GM21717 (cell line): ENCODE results near the gene MAGEA9B.
"Not testable (repeated sequence)": the region's sequence is repeated elsewhere in the genome, so short reads cannot be mapped to it uniquely, and the experiment has no call there.

Experiments used
- ATAC-seq: cut with Tn5 transposase; IDR thresholded peaks from one replicate; pipeline ENCODE4 v1.9.1; 2021; ENCODE audit warnings: mild to moderate bottlenecking, moderate library complexity; ENCODE audit not compliant: unreplicated experiment

MAGEA9B gene

DNA sequence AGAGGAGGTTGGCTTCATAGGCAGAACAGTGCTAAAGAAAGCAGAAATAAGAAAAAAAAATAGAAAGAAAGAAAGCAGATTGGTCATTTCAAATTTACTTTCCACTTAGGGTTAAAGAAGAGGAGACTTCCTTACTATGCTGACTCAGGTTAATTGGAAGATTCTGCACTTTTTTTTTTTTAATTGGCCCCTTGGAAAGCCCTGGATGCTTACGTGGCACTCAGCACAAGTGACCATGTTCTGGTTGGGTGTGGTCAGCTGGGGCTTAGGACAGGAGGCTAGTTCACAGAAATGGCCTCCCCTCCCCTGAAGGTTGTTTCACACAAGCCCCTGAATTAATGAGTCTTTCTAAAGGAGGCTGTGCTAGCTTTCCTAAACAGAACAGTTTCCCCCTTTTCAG lies 14.5 kb downstream of the MAGEA9B start:
- no peak for ATAC-seq

DNA sequence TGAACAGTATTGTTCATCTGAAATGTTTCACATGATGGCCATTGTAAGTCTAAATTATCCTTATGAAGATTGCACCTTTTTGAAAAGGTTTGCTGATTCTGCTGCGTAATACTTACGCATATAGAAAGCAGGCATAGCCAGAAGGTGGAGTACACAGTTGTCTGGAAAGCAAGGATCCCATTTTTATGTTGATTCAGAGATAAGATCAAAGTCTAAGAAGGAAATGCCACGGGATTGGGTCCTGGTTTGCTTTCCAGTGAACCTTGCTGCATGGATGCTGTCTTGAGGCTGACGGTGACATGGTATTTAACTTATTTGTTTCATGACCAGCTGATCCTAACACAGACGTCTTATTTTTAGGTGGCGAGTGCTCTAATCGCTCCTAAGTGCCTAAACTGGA lies 15.5 kb downstream of the MAGEA9B start:
- ATAC-seq = no peak

DNA sequence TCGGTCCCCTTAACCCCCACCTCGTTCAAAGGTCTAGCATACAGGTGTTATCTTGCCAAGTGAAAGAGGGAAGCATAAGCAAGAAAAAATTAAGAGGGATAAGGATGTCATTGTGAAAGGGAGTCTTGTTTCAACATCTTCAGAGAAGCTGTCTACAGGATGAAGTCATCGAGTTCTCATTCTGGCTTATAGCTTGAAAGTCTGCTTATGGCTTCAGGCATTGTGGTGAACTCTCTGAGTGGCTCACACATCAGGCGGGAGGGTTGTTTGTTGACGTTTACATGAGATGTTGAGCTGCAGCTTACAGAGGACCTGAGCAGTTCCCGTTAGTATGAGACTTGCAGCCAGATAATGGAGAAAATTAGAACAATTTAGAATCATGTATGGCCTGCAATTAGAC lies 16.6 kb downstream of the MAGEA9B start:
- ATAC-seq = no peak

DNA sequence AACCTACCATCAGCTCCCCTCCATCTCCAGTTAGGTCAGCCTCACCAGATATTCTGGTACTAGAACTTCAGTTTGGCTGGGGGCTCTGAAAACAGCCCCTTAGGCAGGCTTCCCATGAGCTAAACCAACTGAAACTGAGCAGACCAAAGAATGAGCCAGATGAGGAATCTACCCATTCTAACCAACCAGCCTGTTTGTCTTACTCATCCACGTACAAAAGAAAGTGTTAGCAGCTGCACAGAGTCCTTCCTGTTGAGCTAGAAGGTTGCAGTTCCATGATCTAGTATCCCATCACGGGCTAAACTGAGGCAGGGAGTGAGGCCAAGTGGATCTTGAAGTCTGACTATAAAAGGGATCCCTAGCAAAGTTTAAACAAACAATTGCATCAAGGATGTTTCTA lies 17.5 kb downstream of the MAGEA9B start:
- ATAC-seq = no peak

DNA sequence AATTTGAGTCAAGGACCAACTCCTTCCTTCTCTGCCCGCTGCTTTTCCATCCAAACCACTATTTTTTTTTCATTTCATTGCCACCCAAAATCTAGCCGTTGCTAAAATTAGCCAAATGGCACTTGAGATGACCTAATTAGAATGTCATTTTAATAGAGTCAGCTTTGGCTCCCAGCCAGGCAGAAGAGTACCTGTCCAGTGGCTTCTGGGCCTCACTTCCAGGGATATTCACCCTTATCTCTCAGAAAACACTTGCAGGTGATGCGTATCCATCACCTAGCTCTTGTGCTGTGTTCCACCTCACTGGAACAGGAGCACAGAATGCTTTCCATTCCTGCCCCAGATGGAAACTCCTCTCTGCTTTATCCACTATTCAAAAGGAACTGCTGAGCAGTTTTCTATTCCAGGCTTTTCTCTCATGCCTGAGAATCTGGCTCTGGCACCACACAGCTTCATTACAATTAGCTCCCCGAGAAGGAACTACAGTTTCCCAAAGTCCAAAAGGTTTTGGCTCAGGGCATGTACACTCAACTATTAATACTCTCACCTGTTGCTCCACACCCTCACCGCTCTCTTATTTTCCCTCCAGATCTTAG lies 18.5 kb downstream of the MAGEA9B start:
- ATAC-seq = no peak

DNA sequence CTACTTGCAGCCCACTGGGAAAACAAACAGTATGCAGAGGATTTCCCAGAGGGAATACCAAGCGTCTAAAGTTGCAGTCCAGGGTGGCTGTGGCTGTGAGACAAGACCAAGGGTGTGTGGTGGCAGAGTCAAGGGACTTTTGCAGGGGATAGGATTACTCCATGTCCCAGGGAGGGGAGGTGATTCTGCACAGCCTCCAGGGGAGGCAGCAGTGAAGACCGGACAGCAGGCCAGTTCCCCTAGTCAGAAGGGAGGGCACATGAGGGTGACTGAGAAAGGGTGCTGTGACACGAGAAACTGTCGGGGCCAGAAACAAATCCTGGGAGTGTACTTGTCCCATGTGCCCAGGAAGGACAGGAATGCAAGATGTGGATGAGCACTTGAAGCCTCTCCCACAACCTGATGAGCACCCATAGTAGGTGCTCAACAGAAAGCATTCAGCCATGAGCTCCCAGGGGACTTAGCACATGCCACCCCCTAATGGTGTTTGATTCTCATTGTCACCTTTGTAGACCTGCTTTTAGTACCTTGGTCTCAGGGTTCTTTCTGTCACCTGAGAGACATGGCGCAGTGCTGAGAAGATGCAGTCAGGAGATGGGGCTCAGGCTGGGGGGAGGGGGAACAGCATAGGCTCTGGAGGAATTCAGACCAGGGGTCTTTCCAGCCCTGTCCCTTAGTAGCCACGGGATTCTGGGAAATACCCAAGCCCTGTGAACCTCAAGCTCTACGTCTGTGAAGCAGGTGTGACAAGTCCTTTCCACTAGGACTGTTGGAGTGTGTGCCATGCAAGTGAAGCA lies 19.4 kb downstream of the MAGEA9B start:
- ATAC-seq = no peak

DNA sequence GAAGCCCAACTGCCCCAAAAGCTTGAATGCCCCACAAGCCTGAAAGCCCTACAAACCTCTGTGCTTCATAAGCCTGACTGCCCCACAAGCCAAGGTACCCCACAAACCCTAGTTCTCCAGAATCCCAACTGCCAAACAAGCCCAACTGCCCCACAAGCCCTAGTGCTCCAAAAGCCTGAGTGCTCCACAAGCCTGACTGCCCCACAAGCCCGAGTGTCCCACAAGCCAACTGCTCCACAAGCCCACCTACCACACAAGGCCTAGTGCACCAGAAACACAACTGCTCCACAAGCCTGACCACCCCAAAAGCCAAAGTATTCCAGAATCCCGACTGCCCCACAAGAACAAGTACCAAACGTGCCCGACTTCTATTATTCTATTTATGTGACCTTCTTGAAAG lies 23.9 kb downstream of the MAGEA9B start:
- ATAC-seq = no peak

DNA sequence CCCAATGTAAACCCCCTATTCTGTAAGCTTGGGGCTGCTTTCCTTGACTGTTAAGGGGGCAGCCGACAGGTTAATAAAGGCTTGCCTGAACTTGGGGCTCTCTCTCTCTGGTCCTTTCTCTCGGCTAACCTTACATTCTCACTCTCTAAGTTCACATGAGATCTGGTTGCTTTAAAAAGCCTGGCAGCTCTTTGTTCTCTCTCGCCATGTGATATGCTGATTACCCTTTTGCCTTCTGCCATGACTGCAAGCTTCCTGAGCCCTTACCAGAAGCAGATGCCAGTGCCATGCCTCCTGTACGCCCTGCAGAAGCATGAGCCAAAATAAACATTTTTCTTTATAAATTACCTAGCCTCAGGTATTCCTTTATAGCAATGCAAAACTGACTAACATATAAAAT lies 32.0 kb downstream of the MAGEA9B start:
- ATAC-seq = not testable (repeated sequence)

DNA sequence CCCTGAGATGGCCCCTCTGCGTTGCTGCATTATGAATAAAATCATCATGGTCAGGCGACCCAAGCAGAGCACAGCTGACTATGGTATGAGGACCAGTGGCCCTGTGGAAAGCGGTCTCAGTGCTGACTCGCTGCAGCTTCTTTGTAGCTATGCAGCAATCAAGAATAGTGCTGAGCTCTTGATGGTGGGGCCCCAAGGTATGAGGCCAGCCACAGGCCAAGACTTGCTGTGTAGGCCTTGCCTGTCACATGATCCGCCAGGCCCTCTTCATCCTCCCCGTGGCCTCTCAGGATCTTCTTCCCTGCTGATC lies 35.4 kb downstream of the MAGEA9B start:
- ATAC-seq = not testable (repeated sequence)

DNA sequence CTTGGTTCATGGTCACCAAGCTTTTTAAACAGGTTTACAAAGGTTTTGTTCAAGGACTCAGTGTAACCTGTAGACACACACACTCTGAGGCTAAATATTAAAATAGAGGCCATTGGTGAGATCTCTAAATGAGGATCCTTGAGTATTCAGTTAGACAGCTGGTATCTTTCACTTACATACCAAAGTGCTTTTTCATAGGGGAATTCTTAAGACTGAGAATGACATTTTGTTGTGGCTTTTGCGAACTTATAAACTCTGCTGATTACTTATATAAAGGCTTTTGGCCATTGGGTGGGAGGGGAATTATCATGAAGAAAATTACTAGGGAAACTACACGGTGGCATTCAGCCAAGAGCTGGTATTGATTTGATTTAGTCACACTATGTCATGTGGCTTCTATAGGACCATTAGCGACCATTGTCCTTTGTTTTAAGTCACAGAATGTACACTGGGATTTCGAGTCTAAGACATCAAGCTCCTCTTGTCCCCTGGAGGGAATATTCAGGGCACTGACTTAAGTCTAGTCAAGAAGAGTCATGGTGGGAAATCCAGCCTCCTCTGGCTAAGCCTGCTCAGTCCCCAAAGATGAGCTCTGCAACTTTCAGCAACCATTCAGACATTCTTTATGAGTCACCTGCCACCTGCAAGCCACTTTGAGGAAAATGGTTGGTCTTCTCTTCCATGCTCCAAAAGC lies 35.9 kb downstream of the MAGEA9B start:
- not testable (repeated sequence) for ATAC-seq

DNA sequence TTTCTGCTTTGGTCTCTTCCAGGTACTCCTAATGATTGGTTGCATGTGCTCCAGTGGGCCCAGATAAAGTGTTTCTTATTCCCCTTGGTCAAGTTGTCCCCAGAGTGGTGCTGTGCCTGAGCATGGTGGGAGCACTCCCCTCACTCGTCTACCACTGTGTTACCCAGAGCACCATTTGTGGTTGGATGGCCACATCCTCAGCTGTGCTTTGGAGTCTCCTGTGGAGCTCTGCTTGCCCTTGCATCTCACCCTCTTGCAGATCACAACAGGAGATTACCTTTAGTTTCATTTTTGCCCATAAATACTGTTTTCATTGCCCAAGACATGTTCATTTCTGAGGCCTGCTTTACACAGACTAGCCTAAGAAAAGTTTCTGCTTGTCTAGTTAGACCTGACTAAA lies 36.8 kb downstream of the MAGEA9B start:
- not testable (repeated sequence) for ATAC-seq

DNA sequence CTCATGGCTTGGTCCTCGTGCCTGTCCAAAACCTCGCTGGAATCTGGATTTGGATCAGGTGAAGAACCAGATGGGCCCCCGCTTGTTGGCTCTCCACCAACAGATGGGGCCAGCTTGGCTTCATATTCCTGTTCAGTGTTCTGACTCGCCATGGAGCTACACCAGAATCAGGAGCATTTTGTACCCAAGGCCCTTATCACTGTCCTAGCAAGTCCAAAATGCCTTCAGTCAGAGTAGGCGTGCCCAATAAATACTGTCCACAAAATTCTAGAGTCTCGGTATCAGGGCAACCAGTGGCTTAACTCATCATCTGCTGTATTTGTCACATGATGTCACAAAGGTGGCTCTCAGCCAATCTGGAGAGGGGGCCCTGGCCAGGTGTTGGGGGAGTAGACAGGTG lies 37.6 kb downstream of the MAGEA9B start, which contains the start of gene HSFX3:
HSFX3 (minus strand) TSS at position 224 of the 400 bp plus-strand sequence; CDS start at position 152, 72 bp downstream.
- ATAC-seq = not testable (repeated sequence)

DNA sequence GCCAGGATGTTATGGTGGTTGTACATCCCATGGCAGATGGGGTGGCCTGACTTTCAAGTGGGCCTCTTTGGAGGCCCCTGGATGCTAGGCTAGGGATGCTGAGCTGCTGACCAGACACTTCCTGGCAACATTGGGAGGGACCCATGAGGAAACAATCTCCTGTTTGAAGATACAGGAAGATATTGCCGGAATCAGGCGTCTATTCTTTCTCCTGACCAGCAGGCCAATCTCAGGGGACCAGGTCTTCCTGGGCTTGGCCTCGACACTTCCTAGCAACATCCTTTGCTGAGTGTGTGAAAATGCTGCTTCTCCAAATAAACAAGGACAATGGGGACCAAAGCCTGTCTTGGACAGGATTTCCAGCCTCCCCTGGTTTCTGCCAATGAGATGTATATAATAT lies 39.5 kb downstream of the MAGEA9B start:
- ATAC-seq = not testable (repeated sequence)

DNA sequence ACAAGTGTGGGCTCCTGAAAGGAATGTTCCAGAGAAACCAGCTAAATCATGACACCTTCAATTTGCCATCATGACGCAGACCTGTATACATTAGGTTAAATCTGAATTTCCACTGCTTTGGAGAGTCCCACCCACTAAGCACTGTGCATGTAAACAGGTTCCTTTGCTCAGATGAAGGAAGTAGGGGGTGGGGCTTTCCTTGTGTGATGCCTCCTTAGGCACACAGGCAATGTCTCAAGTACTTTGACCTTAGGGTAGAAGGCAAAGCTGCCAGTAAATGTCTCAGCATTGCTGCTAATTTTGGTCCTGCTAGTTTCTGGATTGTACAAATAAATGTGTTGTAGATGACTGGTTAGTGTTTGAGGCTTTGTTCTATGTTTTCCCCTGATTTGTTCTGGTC lies 40.3 kb downstream of the MAGEA9B start:
- not testable (repeated sequence) for ATAC-seq

DNA sequence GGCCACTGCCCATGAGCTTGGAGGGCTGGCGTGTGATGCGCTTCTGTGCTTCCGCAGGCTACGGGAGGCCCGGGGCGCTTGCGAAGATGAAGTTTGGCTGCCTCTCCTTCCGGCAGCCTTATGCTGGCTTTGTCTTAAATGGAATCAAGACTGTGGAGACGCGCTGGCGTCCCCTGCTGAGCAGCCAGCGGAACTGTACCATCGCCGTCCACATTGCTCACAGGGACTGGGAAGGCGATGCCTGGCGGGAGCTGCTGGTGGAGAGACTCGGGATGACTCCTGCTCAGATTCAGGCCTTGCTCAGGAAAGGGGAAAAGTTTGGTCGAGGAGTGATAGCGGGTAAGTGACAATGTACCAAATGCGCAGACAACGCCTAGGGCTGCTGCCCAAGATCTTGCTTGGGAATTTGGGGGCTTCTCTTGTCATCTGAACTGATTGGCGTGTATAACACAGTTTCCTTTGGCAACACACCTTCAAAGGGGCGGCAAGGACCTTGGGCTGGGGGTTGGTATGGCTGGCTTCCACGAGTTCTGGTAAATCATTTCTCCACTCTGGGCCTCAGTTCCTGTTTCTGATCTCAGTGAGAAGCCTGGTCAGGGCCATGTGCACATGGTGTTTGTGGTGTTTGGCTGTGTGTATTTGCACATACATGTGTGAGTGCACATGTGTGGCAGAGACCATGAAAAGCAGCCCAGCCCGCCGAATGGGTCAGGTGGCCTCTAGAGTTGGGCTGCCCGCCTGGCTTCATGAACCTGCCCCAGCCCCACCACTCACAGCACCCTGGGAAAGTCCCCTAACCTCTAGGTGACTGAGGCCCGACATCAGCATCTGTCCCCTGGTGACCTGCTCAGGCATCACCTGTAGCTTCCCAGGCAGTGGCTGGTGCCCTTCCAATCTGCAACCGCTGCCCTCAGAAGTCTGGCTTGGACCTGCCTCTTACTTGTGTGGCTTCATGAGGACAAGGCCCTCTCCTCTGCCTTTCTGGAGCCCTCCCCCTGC lies 41.4 kb downstream of the MAGEA9B start:
- ATAC-seq = not testable (repeated sequence)

DNA sequence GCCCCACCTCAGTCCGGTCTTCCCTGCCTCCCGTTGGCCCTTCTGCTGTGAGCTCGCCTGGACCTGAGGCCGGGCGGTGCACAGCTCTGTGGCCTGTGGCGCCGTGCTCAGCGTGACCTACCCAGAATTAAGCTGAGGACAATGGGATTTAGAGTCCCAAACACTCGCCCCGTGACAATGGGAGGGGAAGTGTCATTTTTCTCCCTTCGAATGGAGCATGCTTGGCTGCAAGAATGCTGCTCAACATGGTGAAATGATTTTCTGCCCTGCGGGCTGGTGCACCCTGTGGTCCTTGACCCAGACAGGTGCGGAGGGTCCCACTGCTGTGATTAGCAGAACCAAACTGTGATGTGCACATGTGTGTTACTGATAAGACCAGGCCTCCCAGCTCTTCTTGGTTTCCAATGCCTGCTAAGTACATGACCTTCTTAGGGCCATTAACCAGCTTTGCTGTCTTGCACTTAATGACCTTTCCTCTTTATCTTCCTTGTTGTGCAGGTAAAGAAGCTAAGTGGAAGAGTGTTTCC lies 45.7 kb downstream of the MAGEA9B start:
- no peak for ATAC-seq

DNA sequence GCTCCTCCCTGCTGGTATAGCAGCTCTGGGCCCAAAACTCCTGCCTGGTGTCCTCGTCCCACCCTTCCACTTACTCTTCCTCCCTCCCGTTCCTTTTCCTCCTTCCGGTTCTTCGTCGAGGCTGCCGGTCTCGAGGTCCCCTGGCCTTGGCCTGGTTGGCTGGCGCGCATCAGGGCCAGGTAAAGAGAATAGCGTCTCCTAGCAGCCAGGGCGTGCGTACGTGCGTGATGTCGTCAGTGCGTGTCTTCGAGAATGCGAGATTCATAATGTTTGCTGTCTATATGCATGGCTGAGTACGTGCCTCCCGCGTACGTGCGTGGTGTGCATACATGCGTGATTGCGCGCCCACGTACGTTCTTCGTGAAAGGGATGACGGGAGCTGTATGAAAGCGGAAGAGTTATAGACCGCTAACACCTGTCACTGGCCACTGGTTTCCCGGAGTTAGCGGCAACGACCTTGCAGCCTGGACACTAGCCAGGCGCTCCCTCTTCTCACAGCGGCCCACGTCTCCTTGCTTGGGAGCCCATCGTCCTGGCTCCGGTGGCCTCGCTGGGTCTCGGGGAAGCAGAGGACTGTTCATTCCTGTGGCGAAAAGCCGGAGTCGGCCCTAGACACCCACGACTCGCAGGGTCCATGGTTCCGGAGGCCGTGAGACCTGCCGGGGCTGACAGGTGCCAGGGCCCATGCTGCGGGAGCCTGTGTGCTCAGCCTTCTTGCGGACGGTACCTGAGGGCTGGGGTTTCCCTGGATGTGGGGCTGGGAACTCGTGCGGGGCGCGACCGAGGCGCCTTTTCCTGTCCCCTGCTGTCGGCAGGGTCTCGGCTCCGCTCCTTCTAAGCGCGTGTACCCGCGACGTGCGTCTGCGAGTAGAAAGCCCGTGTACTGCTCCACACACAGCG lies 46.4 kb downstream of the MAGEA9B start, which contains the start of gene EOLA1:
EOLA1 (plus strand) TSS at position 392 of the 900 bp plus-strand sequence. CDS start 4,619 bp downstream, outside the sequence.
- ATAC-seq = peak; percentile 79

DNA sequence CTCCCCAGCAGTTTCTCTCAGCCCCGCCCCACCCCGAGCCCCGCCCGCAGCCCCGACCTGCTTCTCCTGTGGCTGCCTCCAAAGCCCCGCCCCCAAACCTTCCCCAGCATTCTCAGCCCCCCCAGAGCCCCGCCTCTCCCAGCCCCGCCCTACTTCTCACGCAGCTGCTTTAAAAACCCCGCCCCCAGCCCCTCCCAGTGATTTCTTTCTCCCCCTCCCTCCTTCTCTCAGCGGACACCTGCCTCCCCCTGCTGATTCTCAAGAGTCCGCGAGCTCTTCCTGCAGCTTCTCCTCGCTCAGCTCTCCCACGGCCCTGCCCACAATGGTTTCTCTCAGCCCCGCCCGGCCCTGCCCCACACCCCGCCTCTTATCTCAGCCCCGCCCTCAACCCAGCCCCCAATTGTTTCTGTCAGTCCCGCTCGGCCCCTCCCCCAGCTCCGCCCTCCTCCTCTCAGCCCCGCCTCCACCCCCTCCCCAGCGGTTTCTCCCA lies 47.1 kb downstream of the MAGEA9B start:
- ATAC-seq = peak; percentile 10
